ENCODE results near the gene ZNF609. TPM values are rescaled to one million over a fixed set of nuclear protein-coding genes. Genes with fewer than 3 reads are reported as not detected.

The ZNF609 gene
- total and polyA plus RNA-seq, 2 of the 13 experiments (the other 11 are each of a cell fraction or from before 2014, with no cell fraction given), result 8.9 to 9.9 TPM

- peak; percentile 88 for TF ChIP-seq POGZ (CRISPR knock-in tag; IDR thresholded peaks at IDR 0.05)
- TF ChIP-seq ZMAT5 (CRISPR knock-in tag; IDR thresholded peaks at IDR 0.05; ENCODE audit: borderline replicate concordance, low read depth), result no peak
- TF ChIP-seq MIER3 (CRISPR knock-in tag; IDR thresholded peaks at IDR 0.05; ENCODE audit: borderline replicate concordance), result no peak
- TF ChIP-seq THAP11 (CRISPR knock-in tag; IDR thresholded peaks at IDR 0.05), result no peak
- no peak for TF ChIP-seq NPAS2 (CRISPR knock-in tag; IDR thresholded peaks at IDR 0.05; ENCODE audit: borderline replicate concordance)
- no peak for TF ChIP-seq JDP2 (CRISPR knock-in tag; IDR thresholded peaks at IDR 0.05; ENCODE audit: borderline replicate concordance)
- no peak for TF ChIP-seq ZNF674 (CRISPR knock-in tag; IDR thresholded peaks at IDR 0.05; ENCODE audit: low read depth)
- no peak for TF ChIP-seq MATR3 (CRISPR knock-in tag; IDR thresholded peaks at IDR 0.05)
- TF ChIP-seq SKIL (CRISPR knock-in tag; IDR thresholded peaks at IDR 0.05; ENCODE audit: borderline replicate concordance), result no peak
- TF ChIP-seq NCOA5 (CRISPR knock-in tag; IDR thresholded peaks at IDR 0.05), result no peak
- TF ChIP-seq ZBTB2 (CRISPR knock-in tag; IDR thresholded peaks at IDR 0.05; ENCODE audit: low read depth), result no peak
- TF ChIP-seq RFX1 (IDR thresholded peaks at IDR 0.05), result no peak
- TF ChIP-seq SOX13 (IDR thresholded peaks at IDR 0.05), result no peak
- TF ChIP-seq SOX13 (CRISPR knock-in tag; conservative IDR thresholded peaks at IDR 0.05 in 1 of 2, IDR thresholded peaks at IDR 0.05 in 1 of 2), result peak in 1 of 2 experiments; percentile 42; a peak in 1 of 4 replicates
- TF ChIP-seq HNF1B (CRISPR knock-in tag; IDR thresholded peaks at IDR 0.05), result no peak
- no peak for TF ChIP-seq CHD2 (IDR thresholded peaks at IDR 0.05; ENCODE audit: low read depth, low read length)
- no peak for TF ChIP-seq E2F2 (CRISPR knock-in tag; IDR thresholded peaks at IDR 0.05; ENCODE audit: borderline replicate concordance)
- TF ChIP-seq FOXP1 (IDR thresholded peaks at IDR 0.05), result no peak
- peak; percentile 82 for TF ChIP-seq FOXP1 (CRISPR knock-in tag; IDR thresholded peaks at IDR 0.05)
- no peak for TF ChIP-seq CERS6 (CRISPR knock-in tag; IDR thresholded peaks at IDR 0.05)
- no peak for TF ChIP-seq PAX8 (CRISPR knock-in tag; IDR thresholded peaks at IDR 0.05; ENCODE audit: borderline replicate concordance)
- TF ChIP-seq HNF4A (CRISPR knock-in tag; IDR thresholded peaks at IDR 0.05), result 0 out of 2 replicates have a peak, but pooled peaks have one; percentile 5
- no peak for TF ChIP-seq TBX3 (IDR thresholded peaks at IDR 0.05; ENCODE audit: borderline replicate concordance)
Observed at GRCh38 chr15:64640146-64640871, 179.9 kb downstream of the ZNF609 start (continued).
